ENCODE data around the gene RDH14.

The RDH14 gene

GRCh38 chr2:18580606-18581005 lies 20.2 kb upstream of the RDH14 start:
- no peak for DNase-seq (ENCODE audit: low read depth)
- TF ChIP-seq CTCF (IDR thresholded peaks at IDR 0.05; ENCODE audit: low read length, missing control alignments), result no peak
- no peak overlapping the region for H3K4me3 ChIP-seq (replicated peaks; ENCODE audit: low read depth, low read length)

- no peak for TF ChIP-seq CTCF (IDR thresholded peaks at IDR 0.05; ENCODE audit: low read length, missing control alignments)
- DNase-seq (ENCODE audit: low read depth), result no peak
- no peak overlapping the region for H3K4me3 ChIP-seq (replicated peaks; ENCODE audit: low read depth, low read length)
These were observed 17.6 kb upstream of the RDH14 start for GRCh38 chr2:18578033-18578432.

GRCh38 chr2:18566145-18566769 lies 5.8 kb upstream of the RDH14 start:
- H3K4me3 ChIP-seq (replicated peaks; ENCODE audit: low read depth, low read length), result no peak overlapping the region
- DNase-seq (ENCODE audit: low read depth), result peak; percentile 63
- TF ChIP-seq CTCF (IDR thresholded peaks at IDR 0.05; ENCODE audit: low read length, missing control alignments), result no peak

GRCh38 chr2:18560797-18561085 lies 288 bp upstream of the RDH14 start:
- TF ChIP-seq CTCF (IDR thresholded peaks at IDR 0.05; ENCODE audit: low read length, missing control alignments), result no peak

GRCh38 chr2:18559531-18560030 lies 872 bp downstream of the RDH14 start:
- no peak for DNase-seq (ENCODE audit: low read depth)
- TF ChIP-seq CTCF (IDR thresholded peaks at IDR 0.05; ENCODE audit: low read length, missing control alignments), result no peak
- peak overlapping the region; percentile 68 for H3K4me3 ChIP-seq (replicated peaks; ENCODE audit: low read depth, low read length)

More at GRCh38 chr2:18560797-18561085, 288 bp upstream of the RDH14 start:
- peak overlapping the region; percentile 68 for H3K4me3 ChIP-seq (replicated peaks; ENCODE audit: low read depth, low read length)
- no peak for DNase-seq (ENCODE audit: low read depth)

GRCh38 chr2:18558458-18558857 lies 2.0 kb downstream of the RDH14 start:
- no peak for DNase-seq (ENCODE audit: low read depth)
- H3K4me3 ChIP-seq (replicated peaks; ENCODE audit: low read depth, low read length), result no peak overlapping the region
- TF ChIP-seq CTCF (IDR thresholded peaks at IDR 0.05; ENCODE audit: low read length, missing control alignments), result no peak

GRCh38 chr2:18557121-18557520 lies 3.3 kb downstream of the RDH14 start:
- H3K4me3 ChIP-seq (replicated peaks; ENCODE audit: low read depth, low read length), result no peak overlapping the region
- no peak for TF ChIP-seq CTCF (IDR thresholded peaks at IDR 0.05; ENCODE audit: low read length, missing control alignments)
- no peak for DNase-seq (ENCODE audit: low read depth)

All from fibroblast of pulmonary artery (primary cell).